SIG-M5 treated with dmso at 0.1 percent for 504 hours (cell line): ENCODE measurements around the gene RPL29.
A peak's percentile ranks its signal among the peaks of the same experiment; 100 is the strongest.

Experiments used
- DNase-seq: peaks from one replicate; lab custom pipeline; 2025; ENCODE audit not compliant: unreplicated experiment; lab: John Stamatoyannopoulos, UW

RPL29 gene

GRCh38 chr3:51966016-51966415 is 29.7 kb downstream of the RPL29 start:
- no peak for DNase-seq

DNA sequence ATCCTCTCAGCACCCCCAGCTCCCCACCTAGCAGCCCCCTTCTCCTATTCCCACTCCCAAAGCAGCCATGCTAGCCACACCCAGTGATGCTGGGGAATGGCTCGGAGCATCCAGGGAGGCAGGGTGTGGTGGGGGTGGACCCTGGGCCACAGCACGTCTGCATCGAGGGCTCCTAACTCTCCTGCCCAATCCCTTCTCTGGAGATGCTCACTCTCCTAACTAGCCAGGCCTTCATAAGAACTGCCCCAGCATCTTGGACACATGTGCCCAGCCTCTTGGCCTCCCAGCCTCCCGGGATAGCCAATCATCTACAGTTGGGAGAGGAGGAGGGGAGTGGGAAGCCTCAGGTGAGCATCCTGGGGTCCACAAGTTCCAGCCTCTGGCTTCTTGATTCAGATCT is 31.2 kb downstream of the RPL29 start:
- DNase-seq, result no peak

GRCh38 chr3:51963951-51964451 is 31.7 kb downstream of the RPL29 start:
- no peak for DNase-seq

GRCh38 chr3:51962854-51963530 is 32.7 kb downstream of the RPL29 start:
- DNase-seq, result no peak

GRCh38 chr3:51961602-51962569 is 33.8 kb downstream of the RPL29 start:
- DNase-seq, result no peak

DNA sequence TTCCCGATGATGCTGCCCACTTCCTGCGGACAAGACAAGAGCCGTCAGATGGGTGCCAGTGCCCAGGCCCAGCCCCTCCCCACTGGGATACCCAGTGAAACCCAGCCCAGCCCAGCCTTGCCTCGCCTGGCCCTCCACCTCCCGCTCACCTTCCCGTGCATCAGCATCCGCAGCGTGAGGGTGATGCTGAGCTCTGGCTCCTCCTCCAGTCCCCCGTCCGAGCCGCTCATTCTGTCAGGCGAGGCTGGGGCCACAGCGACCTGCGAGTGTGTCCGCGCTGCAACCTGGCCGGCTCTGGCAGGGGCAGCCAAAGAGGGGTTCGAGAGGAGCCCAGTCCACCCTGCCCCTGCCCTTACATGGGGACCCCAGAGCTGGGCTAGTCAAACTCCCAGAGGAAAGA is 34.7 kb downstream of the RPL29 start:
- DNase-seq, result no peak

DNA sequence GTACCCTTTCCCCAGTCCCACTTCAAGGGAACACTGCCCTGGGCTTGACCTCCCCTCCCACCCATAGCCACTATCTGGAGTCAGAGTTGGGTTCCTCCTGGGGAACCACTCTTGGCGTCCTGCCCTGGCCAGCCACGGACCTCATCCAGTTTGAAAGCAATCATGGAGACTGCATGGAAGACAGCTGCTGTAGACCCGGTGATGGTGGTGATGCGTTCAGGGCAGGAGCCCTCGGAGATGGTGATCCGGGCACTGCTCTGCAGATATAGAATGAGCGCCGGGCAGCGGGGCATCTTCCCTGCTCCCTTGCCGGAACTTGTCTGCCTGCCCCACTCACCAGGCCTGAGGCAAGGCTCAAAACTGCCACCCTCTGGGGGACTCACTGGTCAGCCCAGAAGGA is 35.3 kb downstream of the RPL29 start:
- no peak for DNase-seq

GRCh38 chr3:51959651-51960050 is 36.0 kb downstream of the RPL29 start:
- no peak for DNase-seq

- DNase-seq, result no peak
Measured at GRCh38 chr3:51958603-51959521, 36.8 kb downstream of the RPL29 start.

DNA sequence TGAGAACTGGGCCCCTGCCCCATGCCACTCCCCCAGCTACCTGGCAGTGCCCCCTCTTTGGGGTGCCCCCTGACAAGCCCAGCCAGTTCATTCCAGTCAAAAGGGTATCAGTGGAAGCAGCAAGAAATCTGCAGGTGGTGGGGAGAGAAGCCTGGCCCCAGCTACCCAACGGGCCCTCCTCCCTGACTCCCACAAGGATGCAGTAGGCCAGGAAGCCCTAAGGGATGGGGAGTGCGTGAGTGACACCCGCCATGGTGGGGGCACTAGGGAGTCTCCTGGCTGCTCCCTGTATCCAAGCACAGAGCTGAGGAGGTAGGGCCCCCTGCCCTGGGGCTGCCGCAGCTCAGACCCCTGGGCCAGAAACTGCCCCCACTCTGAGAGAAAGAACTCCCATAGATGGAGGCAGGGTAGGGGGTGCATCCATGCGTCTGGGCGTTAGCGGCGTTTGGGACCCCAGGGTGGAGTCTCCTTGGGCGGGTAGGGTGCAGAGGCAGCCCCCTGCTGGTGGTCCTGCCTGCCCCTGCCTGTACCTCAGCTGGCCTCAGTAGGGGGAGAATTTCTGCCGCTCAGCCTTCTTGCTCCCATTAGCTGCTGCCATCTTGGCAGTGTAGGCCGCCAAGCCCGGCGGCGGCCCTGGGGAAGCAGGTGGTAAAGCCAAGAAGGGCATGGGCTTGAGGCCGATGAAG is 38.0 kb downstream of the RPL29 start:
- DNase-seq, result no peak

- no peak for DNase-seq
Measured at GRCh38 chr3:51955893-51956770, 39.6 kb downstream of the RPL29 start.

GRCh38 chr3:51955175-51955892 is 40.4 kb downstream of the RPL29 start, which contains the start of gene GPR62:
GPR62 (plus strand) TSS chr3:51955381; CDS start chr3:51955653, 272 bp downstream.
- no peak for DNase-seq

- no peak for DNase-seq
Measured at GRCh38 chr3:51954713-51955112, 41.0 kb downstream of the RPL29 start.

DNA sequence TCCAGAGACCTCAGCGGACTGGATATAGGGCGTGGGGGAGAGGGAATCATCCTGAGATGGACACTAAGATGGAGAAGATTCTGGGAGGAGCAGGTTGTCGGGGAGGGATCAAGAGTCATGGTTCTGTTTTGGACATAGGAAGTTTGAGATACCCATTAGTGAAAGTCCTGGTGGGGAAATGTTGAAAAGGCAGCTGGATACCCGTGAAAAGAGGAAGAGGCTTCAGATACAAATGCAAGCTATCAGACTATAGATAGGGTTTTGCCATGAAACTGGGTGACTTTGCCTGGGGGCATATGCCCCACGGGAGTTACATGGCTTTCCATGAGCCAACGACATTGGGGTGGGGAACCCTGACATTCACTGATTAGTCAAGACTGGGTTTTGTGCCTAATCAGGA is 41.6 kb downstream of the RPL29 start:
- peak; percentile 78 for DNase-seq

DNA sequence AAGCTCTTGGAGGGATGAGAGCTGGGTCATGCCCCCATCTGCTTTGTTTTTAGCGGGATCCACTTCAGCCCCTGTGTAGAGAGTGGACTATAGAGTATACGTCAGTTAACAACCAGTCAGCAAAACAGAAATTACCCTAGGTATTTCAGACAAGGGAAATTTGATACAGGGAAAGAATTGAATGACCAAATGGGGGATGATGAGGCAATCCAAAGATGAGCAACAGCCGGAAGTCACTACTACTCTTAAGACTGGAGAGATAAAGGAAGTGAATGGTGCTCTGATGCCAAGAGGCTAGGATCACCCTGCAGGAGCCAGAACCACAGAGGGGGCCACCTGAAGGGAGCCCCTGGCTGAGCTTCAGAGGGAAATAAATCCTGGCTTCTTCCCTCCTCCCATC is 42.2 kb downstream of the RPL29 start:
- DNase-seq, result peak; percentile 93

DNA sequence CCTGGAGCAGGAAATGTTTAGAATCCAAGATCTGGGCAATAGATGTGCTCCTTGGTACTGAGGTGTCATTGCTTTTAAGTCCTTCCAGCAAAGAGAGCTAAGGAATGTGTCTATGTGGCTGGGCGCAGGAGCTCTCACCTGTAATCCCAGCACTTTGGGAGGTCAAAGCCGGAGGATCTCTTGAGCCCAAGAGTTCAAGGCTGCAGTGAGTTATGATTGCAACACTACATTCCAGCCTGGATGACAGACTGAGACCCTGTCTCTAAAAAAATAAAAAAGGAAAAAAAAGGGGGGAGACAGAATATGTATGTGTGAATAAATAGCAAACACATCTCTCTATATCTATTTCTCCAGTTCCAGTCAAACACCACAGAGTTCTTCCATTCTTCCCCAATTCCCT is 44.8 kb downstream of the RPL29 start:
- DNase-seq, result no peak

DNA sequence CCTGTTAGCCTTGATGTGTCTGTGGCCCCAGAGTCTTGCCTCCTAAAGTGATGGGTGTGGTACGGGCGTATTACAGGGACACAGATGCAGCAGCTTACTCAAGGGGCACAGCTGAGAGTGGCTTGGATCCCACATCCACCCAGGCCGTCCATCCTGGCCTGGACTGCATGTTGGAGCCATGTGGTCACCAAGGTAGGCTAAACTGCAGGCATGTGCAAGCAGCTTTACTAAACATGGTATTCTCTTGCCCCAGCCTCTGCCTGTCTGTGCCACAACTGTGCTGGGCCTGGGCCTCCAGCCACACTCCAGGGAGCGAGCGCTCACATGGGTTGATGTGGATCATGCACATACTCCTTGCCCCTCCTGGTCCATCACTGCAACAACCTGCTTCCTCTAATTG is 46.6 kb downstream of the RPL29 start:
- DNase-seq, result no peak

GRCh38 chr3:51948016-51948580 is 47.6 kb downstream of the RPL29 start:
- no peak for DNase-seq
